Measurements from ENCODE around the gene WNT6. TPM values are rescaled to one million over a fixed set of nuclear protein-coding genes. Genes with fewer than 3 reads are reported as not detected.
"Not testable (repeated sequence)": the region's sequence is repeated elsewhere in the genome, so short reads cannot be mapped to it uniquely, and the experiment has no call there.

Gene WNT6
- total RNA-seq, 1 donor from 2014 or later: not detected

- no peaks in the 10 kb centered on the region for H3K36me3 ChIP-seq
- TF ChIP-seq, protein P1, sequence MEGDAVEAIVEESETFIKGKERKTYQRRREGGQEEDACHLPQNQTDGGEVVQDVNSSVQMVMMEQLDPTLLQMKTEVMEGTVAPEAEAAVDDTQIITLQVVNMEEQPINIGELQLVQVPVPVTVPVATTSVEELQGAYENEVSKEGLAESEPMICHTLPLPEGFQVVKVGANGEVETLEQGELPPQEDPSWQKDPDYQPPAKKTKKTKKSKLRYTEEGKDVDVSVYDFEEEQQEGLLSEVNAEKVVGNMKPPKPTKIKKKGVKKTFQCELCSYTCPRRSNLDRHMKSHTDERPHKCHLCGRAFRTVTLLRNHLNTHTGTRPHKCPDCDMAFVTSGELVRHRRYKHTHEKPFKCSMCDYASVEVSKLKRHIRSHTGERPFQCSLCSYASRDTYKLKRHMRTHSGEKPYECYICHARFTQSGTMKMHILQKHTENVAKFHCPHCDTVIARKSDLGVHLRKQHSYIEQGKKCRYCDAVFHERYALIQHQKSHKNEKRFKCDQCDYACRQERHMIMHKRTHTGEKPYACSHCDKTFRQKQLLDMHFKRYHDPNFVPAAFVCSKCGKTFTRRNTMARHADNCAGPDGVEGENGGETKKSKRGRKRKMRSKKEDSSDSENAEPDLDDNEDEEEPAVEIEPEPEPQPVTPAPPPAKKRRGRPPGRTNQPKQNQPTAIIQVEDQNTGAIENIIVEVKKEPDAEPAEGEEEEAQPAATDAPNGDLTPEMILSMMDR (IDR thresholded peaks at IDR 0.05): no peak
- H3K27me3 ChIP-seq: no peaks in the 10 kb centered on the region
- intact Hi-C loops (cut with DNase I): no loop called here
- ATAC-seq: no peak
- H3K4me3 ChIP-seq: no peak overlapping the region
- no peaks in the 10 kb centered on the region for H3K4me1 ChIP-seq
- DNase-seq: no peak
- H3K9me3 ChIP-seq: no peaks in the 10 kb centered on the region
- no peak overlapping the region for H3K27ac ChIP-seq
Observed at GRCh38 chr2:218834685-218835084, 24.9 kb upstream of the WNT6 start.

- intact Hi-C loops (cut with DNase I): no loop called here
- Histone ChIP-seq H3K9me3 (no peaks in the 10 kb centered on the region), H3K27ac (no peak overlapping the region), H3K4me1 (no peaks in the 10 kb centered on the region), H3K36me3 (no peaks in the 10 kb centered on the region), H3K27me3 (no peaks in the 10 kb centered on the region), H3K4me3 (no peak overlapping the region)
- DNase-seq: no peak
- TF ChIP-seq, protein P1 (IDR thresholded peaks at IDR 0.05): no peak
- ATAC-seq: no peak
Observed at GRCh38 chr2:218837495-218837894, 22.1 kb upstream of the WNT6 start.

DNA sequence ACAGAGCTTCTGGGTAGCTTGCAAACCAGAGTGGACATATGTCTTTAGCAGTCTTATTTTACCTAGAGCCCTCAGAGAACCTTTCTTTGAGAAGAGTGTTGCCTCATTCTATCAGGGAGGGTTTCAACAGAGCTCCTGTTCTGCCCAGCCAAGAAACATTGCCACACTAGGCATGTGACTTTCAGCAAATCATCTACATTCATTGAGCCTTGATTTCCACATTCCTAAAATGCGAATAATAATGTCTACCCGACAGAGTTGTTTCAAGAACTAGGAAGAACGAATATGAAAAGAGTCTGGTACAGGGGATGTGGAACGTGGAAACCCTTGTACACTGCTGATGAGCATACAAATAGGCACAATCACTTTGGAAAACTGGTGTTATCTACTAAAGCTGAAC lies 20.2 kb upstream of the WNT6 start:
- no peaks in the 10 kb centered on the region for H3K9me3 ChIP-seq
- intact Hi-C loops (cut with DNase I): no loop called here
- H3K36me3 ChIP-seq: no peaks in the 10 kb centered on the region
- no peak overlapping the region for H3K27ac ChIP-seq
- TF ChIP-seq, protein P1 (IDR thresholded peaks at IDR 0.05): no peak
- no peak overlapping the region for H3K4me3 ChIP-seq
- DNase-seq (no peak), ATAC-seq (peak; percentile 81)
- H3K27me3 ChIP-seq: no peaks in the 10 kb centered on the region
- no peaks in the 10 kb centered on the region for H3K4me1 ChIP-seq

GRCh38 chr2:218839888-218840287 lies 19.7 kb upstream of the WNT6 start:
- intact Hi-C loops (cut with DNase I): no loop called here
- Histone ChIP-seq H3K36me3 (no peaks in the 10 kb centered on the region), H3K4me1 (no peaks in the 10 kb centered on the region), H3K27me3 (no peaks in the 10 kb centered on the region), H3K4me3 (no peak overlapping the region), H3K9me3 (no peaks in the 10 kb centered on the region), H3K27ac (no peak overlapping the region)
- DNase-seq (no peak), ATAC-seq (no peak)
- TF ChIP-seq, protein P1 (IDR thresholded peaks at IDR 0.05): no peak

GRCh38 chr2:218844334-218844733 lies 15.3 kb upstream of the WNT6 start:
- H3K27ac ChIP-seq; H3K9me3 ChIP-seq; H3K36me3 ChIP-seq; DNase-seq; intact Hi-C loops (cut with DNase I); H3K4me1 ChIP-seq; H3K4me3 ChIP-seq; H3K27me3 ChIP-seq; ATAC-seq: not testable (repeated sequence)

GRCh38 chr2:218846963-218847362 lies 12.6 kb upstream of the WNT6 start:
- H3K9me3 ChIP-seq; H3K27ac ChIP-seq; ATAC-seq; H3K4me3 ChIP-seq; intact Hi-C loops (cut with DNase I); H3K4me1 ChIP-seq; H3K36me3 ChIP-seq; DNase-seq: not testable (repeated sequence)
- H3K27me3 ChIP-seq: peaks cover 26% of the 10 kb centered on the region

GRCh38 chr2:218849721-218850120 lies 9.9 kb upstream of the WNT6 start:
- TF ChIP-seq, protein P1 (IDR thresholded peaks at IDR 0.05): no peak
- no peak for ATAC-seq
- intact Hi-C loops (cut with DNase I): no loop called here

More at GRCh38 chr2:218849721-218850120, 9.9 kb upstream of the WNT6 start:
- H3K4me3 ChIP-seq: no peak overlapping the region
- H3K36me3 ChIP-seq: no peaks in the 10 kb centered on the region
- DNase-seq: no peak
- H3K9me3 ChIP-seq: no peaks in the 10 kb centered on the region
- H3K27me3 ChIP-seq: peaks cover 43% of the 10 kb centered on the region
- H3K27ac ChIP-seq: no peak overlapping the region
- no peaks in the 10 kb centered on the region for H3K4me1 ChIP-seq

Data from upper lobe of right lung (tissue), 1 donor.